Peyer's patch (tissue), 4 donors: ENCODE results near the gene SIRT6. TPM values are rescaled to one million over a fixed set of nuclear protein-coding genes. Genes with fewer than 3 reads are reported as not detected.
"Not testable (repeated sequence)": the region's sequence is repeated elsewhere in the genome, so short reads cannot be mapped to it uniquely, and the experiment has no call there.

ENCODE experiments used
- DNase-seq, 3 donors: peaks; one replicate each; pipeline ENCODE4 v3.0.0-alpha.2; 2017 to 2019
- H3K27ac ChIP-seq, 4 donors: fragments of 200-600 bp; sonication (generic); one replicate each; pipeline ENCODE4 v1.5.1; 2016 to 2019
- H3K27me3 ChIP-seq, 2 donors: fragments of 200-600 bp; sonication (generic); one replicate each; pipeline ENCODE4 v1.5.1; 2019
- H3K36me3 ChIP-seq, 3 donors: fragments of 200-600 bp; sonication (generic); one replicate each; pipeline ENCODE4 v1.5.1; 2016 to 2019
- H3K4me1 ChIP-seq, 4 donors: fragments of 200-600 bp; sonication (generic); one replicate each; pipeline ENCODE4 v1.5.1; 2016 to 2019
- H3K4me3 ChIP-seq, 4 donors: fragments of 200-600 bp; sonication (generic); 1 replicate in 3 of 4; 2 replicates in 1 of 4; pipeline ENCODE4 v1.5.1; 2016 to 2019; ENCODE audit warnings: mild to moderate bottlenecking in 1 of 4
- H3K9me3 ChIP-seq, 4 donors: fragments of 200-600 bp; sonication (generic); one replicate each; pipeline ENCODE4 v1.5.1; 2016 to 2019; ENCODE audit warnings: mild to moderate bottlenecking in 1 of 4
- POLR2A ChIP-seq, 2 donors: fragments of 450-650 bp; IDR thresholded peaks; one replicate each; pipeline ENCODE4 v1.5.1; 2017; ENCODE audit warnings: antibody characterized with exemption in 2 of 2, mild to moderate bottlenecking in 2 of 2, moderate library complexity in 2 of 2
- total RNA-seq, 4 donors: library from RNA; depleted of rRNA; stranded (reverse); fragments of >200 nt; gene quantifications; one replicate each; pipeline ENCODE4 v1.1.0, GENCODE V29; 2016
- TF ChIP-seq, protein P1 (sequence below), 6 experiments: fragments of 450-650 bp in 4 of 6; fragments of 200-600 bp in 2 of 6; sonication (generic) in 1 of 6; IDR thresholded peaks; one replicate each; pipeline ENCODE4 v1.5.1; 2017 to 2019; ENCODE audit warnings: antibody characterized with exemption in 6 of 6, mild to moderate bottlenecking in 3 of 6, moderate library complexity in 1 of 6

Gene SIRT6
- total RNA-seq, result 100 to 1,000 TPM in 1 of 4 donors, 10 to 100 TPM in 3; 55.3 to 115 (median 84.9) TPM

DNA sequence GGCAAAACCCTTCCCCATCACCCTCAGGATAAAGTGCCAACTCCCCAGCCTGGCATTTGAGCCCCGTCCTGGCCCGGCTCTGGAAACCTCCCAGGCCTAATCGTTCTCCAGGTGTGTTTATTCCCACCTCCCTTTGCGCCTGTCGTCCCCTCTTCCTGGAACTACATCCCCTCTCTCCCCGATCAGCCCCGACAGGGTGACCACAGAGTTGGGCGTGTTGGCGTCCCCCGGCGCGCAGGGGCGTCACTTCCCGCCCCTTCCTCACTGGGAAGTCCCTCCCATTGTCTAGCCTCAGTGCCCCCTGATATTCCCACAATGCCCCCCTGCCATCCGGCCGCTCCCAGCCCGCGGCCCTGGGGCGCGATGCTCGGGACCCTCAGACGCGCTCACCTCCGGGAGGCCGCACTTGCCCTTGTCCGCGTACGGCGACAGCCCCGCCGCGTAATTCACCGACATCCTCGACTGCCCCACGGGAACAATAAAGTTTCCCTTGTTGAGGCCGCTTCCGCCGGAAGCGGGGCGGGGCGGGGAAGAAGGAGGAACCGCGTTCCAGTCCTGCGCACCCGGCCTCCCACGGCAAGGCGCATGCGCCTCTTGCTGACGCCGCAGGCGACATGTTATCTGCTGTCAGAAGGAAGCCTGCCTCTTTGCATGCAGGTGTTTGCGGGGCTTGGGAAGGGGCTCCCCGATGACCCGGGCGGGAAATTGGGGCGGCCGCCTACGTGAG lies at the start of gene SIRT6, which contains the start of gene ANKRD24:
SIRT6 (minus strand) TSS at position 480 of the 727 bp plus-strand sequence; CDS start at position 456, 24 bp downstream.
ANKRD24 (plus strand) TSS at position 606 of the 727 bp plus-strand sequence. CDS start 3,737 bp downstream, outside the sequence.
- Histone ChIP-seq H3K4me3 (peak within 1 kb of the TSS; percentile 70 to 86 (median 84)), H3K27ac (peak within 1 kb of the TSS; percentile 78 to 84 (median 82)), H3K9me3 (no peaks in the 10 kb centered on the region), H3K4me1 (peaks cover 5 to 24% (median 10%) of the 10 kb centered on the region in 4 donors), H3K36me3 (peaks cover 0 to 20% (median 0%) of the 10 kb centered on the region in 3 donors), H3K27me3 (no peaks in the 10 kb centered on the region)
- TF ChIP-seq, protein P1, sequence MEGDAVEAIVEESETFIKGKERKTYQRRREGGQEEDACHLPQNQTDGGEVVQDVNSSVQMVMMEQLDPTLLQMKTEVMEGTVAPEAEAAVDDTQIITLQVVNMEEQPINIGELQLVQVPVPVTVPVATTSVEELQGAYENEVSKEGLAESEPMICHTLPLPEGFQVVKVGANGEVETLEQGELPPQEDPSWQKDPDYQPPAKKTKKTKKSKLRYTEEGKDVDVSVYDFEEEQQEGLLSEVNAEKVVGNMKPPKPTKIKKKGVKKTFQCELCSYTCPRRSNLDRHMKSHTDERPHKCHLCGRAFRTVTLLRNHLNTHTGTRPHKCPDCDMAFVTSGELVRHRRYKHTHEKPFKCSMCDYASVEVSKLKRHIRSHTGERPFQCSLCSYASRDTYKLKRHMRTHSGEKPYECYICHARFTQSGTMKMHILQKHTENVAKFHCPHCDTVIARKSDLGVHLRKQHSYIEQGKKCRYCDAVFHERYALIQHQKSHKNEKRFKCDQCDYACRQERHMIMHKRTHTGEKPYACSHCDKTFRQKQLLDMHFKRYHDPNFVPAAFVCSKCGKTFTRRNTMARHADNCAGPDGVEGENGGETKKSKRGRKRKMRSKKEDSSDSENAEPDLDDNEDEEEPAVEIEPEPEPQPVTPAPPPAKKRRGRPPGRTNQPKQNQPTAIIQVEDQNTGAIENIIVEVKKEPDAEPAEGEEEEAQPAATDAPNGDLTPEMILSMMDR (IDR thresholded peaks at IDR 0.05), result peak in 1 of 6 experiments; percentile 18
- TF ChIP-seq POLR2A (IDR thresholded peaks at IDR 0.05), result peak; percentile 64 to 73
- peak; percentile 93 to 98 (median 96) for DNase-seq

DNA sequence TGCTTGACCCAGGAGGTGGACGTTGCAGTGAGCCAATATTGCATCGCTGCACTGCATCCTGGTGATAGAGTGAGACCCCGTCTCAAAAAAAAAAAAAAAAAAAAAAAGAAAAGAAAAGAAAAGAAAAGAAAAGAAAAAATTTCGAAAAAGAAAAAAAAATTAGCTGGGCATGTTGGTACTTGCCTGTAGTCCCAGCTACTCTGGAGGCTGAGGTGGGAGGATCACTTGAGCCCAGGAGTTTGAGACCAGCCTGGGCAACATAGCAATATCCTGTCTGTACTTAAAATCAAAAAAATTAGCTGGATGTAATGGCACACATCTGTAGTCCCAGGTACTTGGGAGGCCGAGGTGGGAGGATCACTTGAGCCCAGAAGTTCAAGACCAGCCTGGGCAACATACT lies 49.8 kb upstream of the SIRT6 start:
- H3K27ac ChIP-seq, H3K36me3 ChIP-seq, H3K9me3 ChIP-seq, H3K4me3 ChIP-seq, H3K4me1 ChIP-seq, DNase-seq, H3K27me3 ChIP-seq: not testable (repeated sequence)

DNA sequence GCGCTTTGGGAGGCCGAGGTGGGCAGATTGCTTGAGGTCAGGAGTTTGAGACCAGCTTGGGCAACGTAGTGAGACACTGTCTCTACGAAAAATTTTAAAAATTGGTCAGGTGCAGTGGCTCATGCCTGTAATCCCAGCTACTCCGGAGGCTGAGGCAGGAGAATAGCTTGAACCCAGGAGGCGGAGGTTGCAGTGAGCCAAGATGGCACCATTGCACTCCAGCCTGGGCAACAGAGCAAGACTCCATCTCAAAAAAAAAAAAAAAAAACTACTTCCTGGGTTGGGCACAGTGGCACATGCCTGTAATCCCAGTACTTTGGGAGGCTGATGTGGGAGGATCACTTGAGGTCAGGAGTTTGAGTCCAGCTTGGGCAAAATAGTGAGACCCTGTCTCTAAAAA lies 49.2 kb upstream of the SIRT6 start:
- H3K27me3 ChIP-seq, DNase-seq, H3K4me3 ChIP-seq, H3K27ac ChIP-seq, H3K36me3 ChIP-seq, H3K9me3 ChIP-seq, H3K4me1 ChIP-seq: not testable (repeated sequence)

DNA sequence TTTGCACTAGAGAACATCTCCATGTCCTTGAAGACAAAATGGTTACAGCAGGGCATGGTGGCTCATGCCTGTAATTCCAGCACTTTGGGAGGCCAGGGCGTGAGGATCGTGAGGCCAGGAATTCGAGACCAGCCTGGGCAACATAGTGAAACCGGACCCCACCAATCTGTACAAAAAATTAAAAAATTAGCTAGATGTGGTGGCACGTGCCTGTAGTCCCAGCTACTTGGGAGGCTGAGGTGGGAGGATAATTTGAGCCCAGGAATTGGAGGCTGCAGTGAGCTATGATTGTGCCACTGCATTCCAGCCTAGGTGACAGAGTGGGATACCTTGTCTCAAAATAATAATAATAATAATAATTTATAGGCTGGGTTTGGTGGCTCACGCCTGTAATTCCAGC lies 47.9 kb upstream of the SIRT6 start:
- not testable (repeated sequence) for DNase-seq, H3K27ac ChIP-seq, H3K4me3 ChIP-seq, H3K9me3 ChIP-seq, H3K27me3 ChIP-seq, H3K36me3 ChIP-seq, H3K4me1 ChIP-seq

DNA sequence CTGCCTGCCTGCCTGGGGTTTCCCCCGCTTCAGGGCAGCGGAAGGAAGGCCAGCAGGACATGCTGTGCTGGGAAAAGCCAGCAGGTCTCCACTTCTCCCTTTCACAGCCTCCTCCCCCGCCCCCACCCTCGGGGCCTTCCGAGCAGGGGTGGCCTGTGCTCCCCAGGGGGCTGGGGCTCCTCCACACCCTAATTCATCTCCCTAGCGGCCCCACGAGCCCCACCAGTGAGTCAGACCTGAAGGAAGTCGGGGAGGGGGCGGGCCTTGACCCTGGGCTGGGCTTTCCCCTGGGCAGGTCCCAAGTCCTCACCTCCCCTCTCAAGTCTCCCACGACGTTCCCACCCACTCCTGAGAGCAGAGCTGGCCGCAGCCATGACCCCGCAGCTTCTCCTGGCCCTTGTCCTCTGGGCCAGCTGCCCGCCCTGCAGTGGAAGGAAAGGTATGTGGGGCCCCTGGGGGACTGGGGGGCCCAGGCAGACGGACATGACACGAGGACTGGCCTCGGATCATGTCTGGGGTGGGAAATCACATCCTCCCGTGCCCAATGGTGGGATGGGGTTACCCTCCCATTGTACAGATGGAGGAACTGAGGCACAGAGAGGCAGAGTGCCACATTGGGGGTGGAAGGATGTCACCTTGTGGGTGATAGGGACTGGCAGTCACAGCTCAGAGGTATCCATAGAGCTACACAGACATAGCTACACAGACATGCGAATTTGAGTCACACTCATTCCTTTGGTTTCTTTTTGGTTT lies 47.0 kb upstream of the SIRT6 start, which contains the start of gene EBI3:
EBI3 (plus strand) TSS at position 345 of the 753 bp plus-strand sequence; CDS start at position 373, 28 bp downstream.
- TF ChIP-seq, protein P1 (IDR thresholded peaks at IDR 0.05), result no peak
- no peak for TF ChIP-seq POLR2A (IDR thresholded peaks at IDR 0.05)
- Histone ChIP-seq H3K4me1 (peaks cover 0 to 8% (median 0%) of the 10 kb centered on the region in 4 donors), H3K4me3 (no peak within 1 kb of the TSS), H3K36me3 (no peaks in the 10 kb centered on the region), H3K27me3 (no peaks in the 10 kb centered on the region), H3K27ac (peak within 1 kb of the TSS in 1 of 4 donors; percentile 42), H3K9me3 (no peaks in the 10 kb centered on the region)
- DNase-seq, result peak in 1 of 3 donors; percentile 37

DNA sequence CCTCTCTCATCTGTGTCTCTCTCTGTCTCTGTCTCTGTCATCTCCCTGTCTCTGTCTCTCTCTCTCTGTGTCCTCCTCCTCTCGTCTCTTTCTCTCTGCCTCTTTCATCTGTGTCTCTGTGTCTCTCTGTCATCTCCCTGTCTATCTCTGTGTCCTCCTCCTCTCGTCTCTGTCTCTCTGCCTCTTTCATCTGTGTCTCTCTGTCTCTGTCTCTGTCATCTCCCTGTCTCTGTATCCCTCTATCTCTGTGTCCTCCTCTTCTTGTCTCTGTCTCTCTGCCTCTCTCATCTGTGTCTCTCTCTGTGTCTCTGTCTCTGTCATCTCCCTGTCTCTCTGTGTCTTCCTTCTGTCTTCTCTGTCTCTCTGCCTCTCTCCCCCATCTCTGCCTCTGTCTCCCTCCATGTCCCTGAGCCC lies 46.4 kb upstream of the SIRT6 start:
- Histone ChIP-seq H3K4me3 (no peak overlapping the region), H3K36me3 (no peaks in the 10 kb centered on the region), H3K27ac (peak overlapping the region in 1 of 4 donors; percentile 42), H3K27me3 (no peaks in the 10 kb centered on the region), H3K4me1 (peaks cover 0 to 8% (median 0%) of the 10 kb centered on the region in 4 donors), H3K9me3 (no peaks in the 10 kb centered on the region)
- DNase-seq, result no peak
- TF ChIP-seq POLR2A (IDR thresholded peaks at IDR 0.05), result no peak
- TF ChIP-seq, protein P1 (IDR thresholded peaks at IDR 0.05), result no peak

DNA sequence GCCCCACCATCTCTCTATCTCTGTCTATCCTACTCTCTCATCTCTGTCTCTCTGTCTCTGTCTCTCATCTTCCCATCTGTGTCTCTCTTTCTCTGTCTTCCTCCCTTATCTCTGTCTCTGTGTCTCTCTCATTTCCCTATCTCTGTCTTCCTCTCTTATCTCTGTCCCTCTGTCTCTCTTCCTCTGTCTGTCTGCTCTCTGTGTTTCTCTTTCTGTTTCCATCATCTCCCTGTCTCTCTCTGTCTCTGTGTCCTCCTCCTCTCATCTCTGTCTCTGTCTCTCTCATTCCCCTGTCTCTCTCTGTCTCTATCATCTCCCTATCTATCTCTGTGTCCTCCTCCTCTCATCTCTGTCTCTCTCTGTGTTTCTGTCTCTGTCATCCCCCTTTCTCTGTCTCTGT lies 45.4 kb upstream of the SIRT6 start:
- no peak for DNase-seq
- Histone ChIP-seq H3K4me1 (peaks cover 0 to 8% (median 0%) of the 10 kb centered on the region in 4 donors), H3K36me3 (no peaks in the 10 kb centered on the region), H3K9me3 (no peaks in the 10 kb centered on the region), H3K27ac (no peak overlapping the region), H3K4me3 (no peak overlapping the region), H3K27me3 (no peaks in the 10 kb centered on the region)
- TF ChIP-seq, protein P1 (IDR thresholded peaks at IDR 0.05), result no peak
- no peak for TF ChIP-seq POLR2A (IDR thresholded peaks at IDR 0.05)
